GM19463 (cell line): ENCODE data around the gene PI4KB.
A peak's percentile ranks its signal among the peaks of the same experiment; 100 is the strongest.
"Not testable (repeated sequence)": the region's sequence is repeated elsewhere in the genome, so short reads cannot be mapped to it uniquely, and the experiment has no call there.

Experiments
- ATAC-seq: cut with Tn5 transposase; IDR thresholded peaks from one replicate; pipeline ENCODE4 v1.9.1; 2021; ENCODE audit warnings: mild to moderate bottlenecking, moderate library complexity; ENCODE audit not compliant: unreplicated experiment

The PI4KB gene

DNA sequence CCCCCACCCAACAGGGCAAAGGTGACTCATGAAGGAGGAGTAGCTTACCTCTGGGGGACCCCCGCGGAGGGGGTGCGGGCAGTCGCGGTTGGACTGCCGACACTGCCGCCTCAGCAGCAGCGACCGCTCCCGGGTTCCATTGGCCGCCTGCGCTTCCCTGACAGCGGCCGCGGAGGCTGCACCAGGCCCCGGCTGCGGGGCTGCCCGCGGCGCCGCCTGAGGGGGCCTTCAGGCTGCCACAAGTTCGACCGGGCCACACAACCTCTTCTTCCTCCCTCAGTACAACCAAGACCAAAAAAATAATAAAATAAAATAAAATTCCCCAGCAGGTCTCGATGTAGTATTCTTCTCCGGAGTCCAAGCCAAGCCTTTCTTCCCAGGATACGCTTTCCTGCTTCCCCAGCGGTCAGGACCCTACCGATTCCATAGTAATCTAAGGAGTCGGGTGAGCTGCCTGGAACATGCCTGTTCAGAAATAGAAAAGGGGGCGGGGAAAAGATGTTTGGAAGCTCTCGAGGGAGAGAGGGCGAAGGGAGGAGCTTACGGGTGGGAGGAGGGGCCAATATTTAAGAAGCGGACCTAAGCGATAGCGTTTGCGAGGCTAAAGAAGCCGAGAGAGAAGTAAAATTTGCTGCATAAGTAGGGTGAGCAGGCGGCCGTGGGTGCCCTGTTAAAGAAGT lies at the start of gene PI4KB:
Gene PI4KB (minus strand): TSS at position 194 of the 680 bp plus-strand sequence. CDS start 10,935 bp downstream, outside the sequence.
- peak; percentile 79 for ATAC-seq

- no peak for ATAC-seq
These were observed 46.0 kb upstream of the PI4KB start for GRCh38 chr1:151373196-151373595.

DNA sequence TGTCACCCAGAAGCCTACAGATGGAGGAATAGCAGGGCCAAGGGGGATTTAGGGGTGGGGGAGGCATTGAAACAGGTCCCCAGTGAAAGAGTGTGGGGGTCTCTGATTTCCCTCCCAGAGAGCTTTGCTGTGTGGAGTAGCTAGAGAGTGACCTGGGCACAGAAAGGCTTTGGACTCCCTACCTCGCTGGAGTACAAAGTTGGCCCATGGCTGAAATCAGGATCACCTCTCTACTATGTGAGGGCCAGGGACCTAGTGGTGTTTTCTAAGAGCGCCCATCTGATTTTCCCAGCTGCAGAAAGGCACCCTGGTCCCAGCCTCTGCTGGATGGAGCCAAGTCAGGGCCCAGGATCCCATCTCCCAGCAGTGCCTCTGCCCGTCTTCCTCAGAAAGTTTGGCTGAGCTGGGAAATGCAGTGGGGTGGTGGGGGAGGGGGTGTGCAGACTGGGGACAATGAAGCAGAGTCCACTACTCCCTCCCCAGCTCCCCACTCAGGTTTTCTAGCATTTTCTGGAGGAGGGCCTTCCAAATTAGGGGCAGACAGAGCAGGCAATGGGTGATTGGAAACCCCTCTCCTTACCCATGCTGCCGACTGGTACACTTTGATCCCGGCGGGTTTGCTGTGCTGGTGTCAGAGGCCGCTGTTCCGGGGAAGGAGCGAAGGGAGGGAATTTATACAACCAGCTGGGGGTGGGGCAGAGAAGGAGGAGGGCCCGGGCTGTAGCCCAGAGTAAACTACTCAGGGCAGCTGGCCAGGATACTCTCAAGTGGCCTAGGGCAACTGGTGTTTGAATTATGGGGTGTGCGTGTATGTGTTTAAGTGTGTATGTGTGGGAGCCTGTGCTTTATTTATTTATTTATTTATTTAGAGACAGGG lies 45.1 kb upstream of the PI4KB start, which contains the start of gene SELENBP1:
Gene SELENBP1 (minus strand): TSS at position 648 of the 877 bp plus-strand sequence. CDS start 64 bp downstream, at position 584.
- ATAC-seq: no peak

- no peak for ATAC-seq
These were observed 44.3 kb upstream of the PI4KB start for GRCh38 chr1:151371370-151372057.

- ATAC-seq: no peak
These were observed 43.1 kb upstream of the PI4KB start for GRCh38 chr1:151370211-151370911.

GRCh38 chr1:151369621-151370048 lies 42.4 kb upstream of the PI4KB start:
- ATAC-seq: no peak

GRCh38 chr1:151369302-151369610 lies 42.0 kb upstream of the PI4KB start:
- no peak for ATAC-seq

- no peak for ATAC-seq
These were observed 41.4 kb upstream of the PI4KB start for GRCh38 chr1:151368393-151369301.

GRCh38 chr1:151367658-151368392 lies 40.6 kb upstream of the PI4KB start:
- ATAC-seq: no peak

DNA sequence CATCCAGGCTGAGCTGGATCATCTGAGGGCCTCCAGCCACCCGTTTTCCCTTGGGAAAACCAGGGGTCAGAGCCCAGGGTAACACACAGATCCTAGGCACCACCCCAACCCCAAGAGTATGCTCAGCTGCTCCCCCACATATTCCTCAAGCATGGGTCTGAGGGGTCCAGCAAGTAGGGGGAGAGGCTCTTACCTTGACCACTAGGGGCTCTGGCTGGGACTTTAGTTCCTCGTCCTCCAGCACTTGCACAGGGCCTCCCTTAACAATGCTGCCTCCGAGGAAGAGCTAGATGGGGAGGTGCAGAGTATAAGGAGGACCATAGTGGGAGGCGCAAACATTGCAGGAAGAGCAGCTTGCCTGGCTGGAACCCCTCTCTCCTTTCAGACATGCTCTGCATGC lies 37.8 kb upstream of the PI4KB start:
- no peak for ATAC-seq

GRCh38 chr1:151362308-151363155 lies 35.3 kb upstream of the PI4KB start:
- no peak for ATAC-seq

DNA sequence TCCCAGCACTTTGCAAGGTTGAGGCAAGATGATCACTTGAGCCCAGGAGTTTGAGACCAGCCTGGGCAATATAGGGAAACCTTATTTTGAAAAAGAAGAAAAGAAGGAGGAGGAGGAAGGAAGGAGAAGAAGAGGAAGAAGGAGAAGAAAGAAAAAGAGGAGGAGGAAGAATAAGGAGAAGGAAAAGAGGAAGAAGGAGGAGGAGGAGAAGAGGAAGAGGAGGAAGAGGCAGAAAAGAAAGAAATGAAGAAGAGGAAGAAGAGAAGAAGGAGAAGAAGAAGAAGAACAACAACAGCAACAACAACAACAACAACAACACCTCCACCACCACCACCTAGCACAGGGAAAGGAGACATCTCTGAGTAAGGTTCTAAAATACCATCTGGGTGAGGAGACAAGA lies 34.7 kb upstream of the PI4KB start:
- no peak for ATAC-seq

GRCh38 chr1:151356696-151357095 lies 29.5 kb upstream of the PI4KB start:
- ATAC-seq: no peak

DNA sequence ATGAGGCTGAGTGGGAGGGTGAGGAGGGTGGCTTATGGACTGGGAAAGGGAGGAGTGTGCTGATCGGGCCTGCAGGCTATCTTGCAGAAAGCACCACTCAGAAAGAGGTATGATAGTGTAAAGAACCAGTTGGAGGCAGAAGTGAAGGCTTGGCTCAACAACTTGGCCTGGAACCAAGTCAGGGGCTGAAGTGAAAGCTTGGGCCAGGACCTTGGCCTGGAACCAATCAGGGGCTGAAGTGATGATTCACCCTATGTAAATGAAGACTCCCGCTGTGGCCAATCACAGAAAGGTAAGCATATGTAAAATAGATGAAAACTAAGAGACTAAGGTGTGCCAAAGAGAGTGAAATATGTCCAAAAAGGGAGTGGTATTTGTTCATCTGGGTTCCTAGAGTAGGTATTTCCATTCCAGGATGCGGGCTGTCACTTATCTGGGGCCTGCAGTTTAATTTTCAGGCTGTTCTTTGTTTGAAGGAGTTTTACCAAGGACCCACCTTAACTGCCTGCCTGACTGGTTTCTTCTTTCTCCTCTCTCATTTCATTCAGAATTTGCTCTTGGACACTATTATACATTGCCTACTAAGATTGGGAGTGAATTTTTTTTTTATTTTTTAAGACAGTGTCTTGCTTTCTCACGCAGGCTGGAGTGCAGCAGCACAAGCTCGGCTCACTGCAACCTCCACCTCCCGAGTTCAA lies 25.0 kb upstream of the PI4KB start:
- ATAC-seq: no peak

DNA sequence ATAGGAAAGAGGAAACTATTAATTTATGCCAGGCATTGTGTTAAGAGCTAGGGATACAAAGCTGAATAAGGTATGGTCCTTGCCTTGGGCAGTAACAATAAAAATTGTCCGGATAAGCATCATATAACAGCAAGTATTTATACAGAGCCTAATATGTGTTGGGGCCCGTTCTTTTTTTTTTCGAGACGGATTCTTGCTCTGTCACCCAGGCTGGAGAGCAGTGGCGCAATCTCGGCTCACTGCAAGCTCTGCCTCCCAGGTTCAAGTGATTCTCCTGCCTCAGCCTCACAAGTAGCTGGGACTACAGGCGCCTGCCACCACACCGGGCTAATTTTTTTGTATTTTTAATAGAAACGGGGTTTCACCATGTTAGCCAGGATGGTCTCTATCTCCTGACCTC lies 23.1 kb upstream of the PI4KB start:
- not testable (repeated sequence) for ATAC-seq

GRCh38 chr1:151347523-151348246 lies 20.5 kb upstream of the PI4KB start:
- ATAC-seq: no peak
